GM20000 (cell line): Measurements from ENCODE around the gene STAG1.
"Not testable (repeated sequence)": the region's sequence is repeated elsewhere in the genome, so short reads cannot be mapped to it uniquely, and the experiment has no call there.

Source experiments
- DNase-seq: peaks from one replicate; pipeline ENCODE4 v3.0.0; 2012; ENCODE audit warnings: low spot score
- TF ChIP-seq, protein P1 (sequence below): IDR thresholded peaks from 2 replicates; pipeline ENCODE4 v1.5.1; 2012; ENCODE audit warnings: mild to moderate bottlenecking, control low read depth; ENCODE audit errors: extremely low read depth, missing control alignments

STAG1 gene

DNA sequence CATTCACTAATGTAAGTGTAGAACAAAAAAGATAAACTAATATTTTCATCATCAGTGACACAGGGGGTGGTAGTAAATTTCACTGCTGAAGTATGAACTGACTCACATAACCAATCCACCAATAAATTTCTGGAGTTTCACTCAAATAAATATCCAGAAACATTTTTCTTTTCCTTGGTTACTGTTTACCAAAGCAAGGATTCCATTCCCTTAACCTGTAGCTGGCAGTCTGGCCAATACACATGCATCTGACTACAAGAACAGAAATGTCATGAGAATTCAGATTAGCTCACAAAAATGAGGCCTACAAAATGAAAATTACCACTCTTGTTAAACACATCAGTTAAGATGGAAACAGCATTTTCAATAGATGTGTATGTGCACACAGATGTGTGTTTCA, 80.3 kb downstream of the STAG1 start:
- no peak for DNase-seq

DNA sequence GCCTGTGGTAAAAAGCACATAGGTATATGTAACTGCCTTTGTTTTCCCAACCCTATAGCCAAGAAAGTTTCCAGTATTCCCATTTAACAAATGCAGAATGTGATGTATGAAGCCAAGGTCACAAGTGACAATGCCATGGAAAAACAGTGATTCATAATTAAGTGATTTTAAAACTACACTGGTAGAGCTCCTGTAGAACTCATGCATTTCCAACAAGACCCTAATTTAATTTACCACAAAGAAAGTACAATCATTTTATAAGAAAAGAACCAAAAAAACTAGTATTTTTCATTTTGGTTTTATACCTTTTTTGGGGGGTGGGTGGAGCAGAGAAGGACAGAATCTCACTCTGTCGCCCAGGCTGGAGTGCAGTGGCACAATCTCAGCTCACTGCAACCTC, 82.0 kb downstream of the STAG1 start:
- no peak for DNase-seq
- TF ChIP-seq, protein P1, sequence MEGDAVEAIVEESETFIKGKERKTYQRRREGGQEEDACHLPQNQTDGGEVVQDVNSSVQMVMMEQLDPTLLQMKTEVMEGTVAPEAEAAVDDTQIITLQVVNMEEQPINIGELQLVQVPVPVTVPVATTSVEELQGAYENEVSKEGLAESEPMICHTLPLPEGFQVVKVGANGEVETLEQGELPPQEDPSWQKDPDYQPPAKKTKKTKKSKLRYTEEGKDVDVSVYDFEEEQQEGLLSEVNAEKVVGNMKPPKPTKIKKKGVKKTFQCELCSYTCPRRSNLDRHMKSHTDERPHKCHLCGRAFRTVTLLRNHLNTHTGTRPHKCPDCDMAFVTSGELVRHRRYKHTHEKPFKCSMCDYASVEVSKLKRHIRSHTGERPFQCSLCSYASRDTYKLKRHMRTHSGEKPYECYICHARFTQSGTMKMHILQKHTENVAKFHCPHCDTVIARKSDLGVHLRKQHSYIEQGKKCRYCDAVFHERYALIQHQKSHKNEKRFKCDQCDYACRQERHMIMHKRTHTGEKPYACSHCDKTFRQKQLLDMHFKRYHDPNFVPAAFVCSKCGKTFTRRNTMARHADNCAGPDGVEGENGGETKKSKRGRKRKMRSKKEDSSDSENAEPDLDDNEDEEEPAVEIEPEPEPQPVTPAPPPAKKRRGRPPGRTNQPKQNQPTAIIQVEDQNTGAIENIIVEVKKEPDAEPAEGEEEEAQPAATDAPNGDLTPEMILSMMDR = no peak

More for the DNA sequence above, 80.3 kb downstream of the STAG1 start:
- TF ChIP-seq, protein P1 = no peak

GRCh38 chr3:136667081-136667480, 85.1 kb downstream of the STAG1 start:
- no peak for DNase-seq
- TF ChIP-seq, protein P1 = no peak

DNA sequence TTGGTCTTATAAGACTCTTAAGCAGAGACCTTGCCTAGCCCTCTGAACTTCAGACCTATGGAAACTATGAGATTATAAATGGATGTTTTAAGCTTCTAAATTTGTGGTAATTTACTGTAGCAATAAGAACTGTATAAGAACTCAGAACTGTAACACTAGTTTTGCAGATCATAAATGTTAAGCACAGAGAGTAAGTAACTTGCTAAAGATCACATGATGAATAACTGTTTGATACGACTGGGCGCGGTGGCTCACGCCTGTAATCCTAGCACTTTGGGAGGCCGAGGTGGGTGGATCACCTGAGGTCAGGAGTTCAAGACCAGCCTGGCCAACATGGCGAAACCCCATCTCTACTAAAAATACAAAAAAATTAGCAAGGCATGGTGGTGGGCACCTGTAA, 85.9 kb downstream of the STAG1 start:
- DNase-seq = not testable (repeated sequence)

GRCh38 chr3:136664771-136665170, 87.4 kb downstream of the STAG1 start:
- DNase-seq = no peak
- TF ChIP-seq, protein P1 = no peak

DNA sequence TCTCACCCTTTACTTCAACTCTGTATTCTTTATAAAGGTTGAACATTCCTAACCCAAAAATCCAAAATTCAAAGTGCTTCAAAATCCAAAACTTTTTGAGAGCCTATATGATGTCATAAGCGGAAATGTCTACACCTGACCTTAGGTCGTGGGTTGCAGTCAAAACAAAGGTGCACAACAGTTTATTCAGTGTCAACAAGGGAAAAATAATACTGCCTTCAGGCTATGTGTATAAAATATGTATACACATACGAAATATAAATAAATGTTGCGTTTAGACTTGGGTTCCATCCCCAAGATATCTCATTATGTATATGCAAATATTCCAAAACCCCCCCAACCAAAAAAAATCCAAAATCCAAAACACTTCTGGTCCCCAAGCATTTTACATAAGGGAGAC, 90.9 kb downstream of the STAG1 start:
- no peak for DNase-seq

GRCh38 chr3:136658946-136659682, 93.1 kb downstream of the STAG1 start:
- TF ChIP-seq, protein P1 = no peak
- DNase-seq = no peak

More for the DNA sequence above, 90.9 kb downstream of the STAG1 start:
- TF ChIP-seq, protein P1 = no peak

- no peak for DNase-seq
- TF ChIP-seq, protein P1 = no peak
Observed at GRCh38 chr3:136657526-136657925, 94.7 kb downstream of the STAG1 start.
